Large intestine (tissue), 3 donors: ENCODE data around the gene DNMT1. TPM values are rescaled to one million over a fixed set of nuclear protein-coding genes. Genes with fewer than 3 reads are reported as not detected.

ENCODE experiments used
- DNase-seq, 2 donors: peaks; one replicate each; pipeline versions ENCODE4 v3.0.0 to v3.0.0-alpha.2; 2013
- H3K27ac ChIP-seq: one replicate; pipeline ENCODE4 v1.5.1; 2013; ENCODE audit warnings: low read length
- H3K27me3 ChIP-seq: 2 replicates; pipeline ENCODE4 v1.6.1; 2013; ENCODE audit warnings: low read length; ENCODE audit not compliant: control insufficient read depth, insufficient read depth
- H3K36me3 ChIP-seq: 2 replicates; pipeline ENCODE4 v1.6.1; 2013; ENCODE audit warnings: low read length; ENCODE audit not compliant: control insufficient read depth, insufficient read depth
- H3K4me1 ChIP-seq: one replicate; pipeline ENCODE4 v1.6.1; 2013; ENCODE audit warnings: low read length; ENCODE audit not compliant: control insufficient read depth, insufficient read depth
- H3K4me3 ChIP-seq: one replicate; pipeline ENCODE4 v1.5.1; 2013; ENCODE audit warnings: low read length
- H3K9me3 ChIP-seq: one replicate; pipeline ENCODE4 v1.6.1; 2013; ENCODE audit warnings: mild to moderate bottlenecking, low read depth, low read length, moderate library complexity; ENCODE audit not compliant: control insufficient read depth
- WGBS: methylation state at CpG from one replicate; pipeline ENCODE4 v1.1.5; 2013; ENCODE audit warnings: low lambda C conversion rate; ENCODE audit not compliant: insufficient coverage; 5-methylcytosine and 5-hydroxymethylcytosine counted together
- polyA plus RNA-seq: library from polyadenylated mRNA; unstranded; fragments of 120-200 nt; gene quantifications from one replicate; pipeline ENCODE4 v1.2.1, GENCODE V29; 2013

The DNMT1 gene
- polyA plus RNA-seq, 1 donor: 51.9 TPM

DNA sequence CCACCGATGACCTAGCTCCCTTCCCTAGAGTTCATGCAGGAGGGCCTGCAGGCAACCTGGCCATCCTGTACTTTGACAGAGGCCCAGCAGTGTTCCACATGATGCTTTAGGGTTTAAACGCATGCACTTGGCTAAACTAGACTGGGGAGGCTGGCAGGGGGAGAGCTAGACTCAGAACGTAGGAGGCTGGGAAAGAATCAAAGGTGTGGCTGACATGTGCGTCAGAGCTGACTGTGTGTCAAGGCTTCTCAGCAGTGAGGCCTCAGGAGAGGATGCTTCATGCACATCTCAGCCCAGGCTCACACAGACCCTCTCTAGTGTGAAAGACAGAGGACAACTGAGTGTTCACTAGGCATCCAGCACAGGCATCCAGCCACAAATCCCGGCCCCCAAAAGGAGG is 28.7 kb downstream of the DNMT1 start:
- H3K27me3 ChIP-seq: no peaks in the 10 kb centered on the region
- DNase-seq: no peak
- H3K4me3 ChIP-seq: no peak overlapping the region
- WGBS: no CpG with 5 or more reads among the region's 5 CpGs
- H3K9me3 ChIP-seq: no peaks in the 10 kb centered on the region
- peaks cover 53% of the 10 kb centered on the region for H3K36me3 ChIP-seq
- no peaks in the 10 kb centered on the region for H3K4me1 ChIP-seq
- H3K27ac ChIP-seq: no peak overlapping the region

DNA sequence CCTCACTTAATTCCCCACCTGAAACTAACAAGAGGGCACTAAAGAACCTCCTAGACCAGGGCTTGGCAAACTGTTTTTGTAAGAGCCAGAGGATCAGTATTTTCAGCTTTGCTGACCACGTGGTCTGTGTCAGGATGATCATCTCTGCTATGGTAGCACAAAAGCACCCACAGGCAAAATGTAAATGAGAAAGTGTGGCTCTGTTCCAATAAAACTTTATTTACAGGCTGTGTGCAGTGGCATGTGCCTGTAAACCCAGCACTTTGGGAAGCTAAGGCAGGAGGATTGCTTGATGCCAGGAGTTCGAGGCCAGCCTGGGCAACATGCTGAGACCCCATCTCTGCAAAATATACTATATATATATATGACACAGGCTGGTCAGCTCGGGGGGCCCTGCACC is 31.2 kb downstream of the DNMT1 start:
- Histone ChIP-seq H3K36me3 (peaks cover 66% of the 10 kb centered on the region), H3K4me1 (no peaks in the 10 kb centered on the region), H3K27ac (no peak overlapping the region), H3K9me3 (no peaks in the 10 kb centered on the region), H3K27me3 (no peaks in the 10 kb centered on the region), H3K4me3 (no peak overlapping the region)
- no CpG with 5 or more reads among the region's 3 CpGs for whole genome bisulfite sequencing
- DNase-seq: no peak

DNA sequence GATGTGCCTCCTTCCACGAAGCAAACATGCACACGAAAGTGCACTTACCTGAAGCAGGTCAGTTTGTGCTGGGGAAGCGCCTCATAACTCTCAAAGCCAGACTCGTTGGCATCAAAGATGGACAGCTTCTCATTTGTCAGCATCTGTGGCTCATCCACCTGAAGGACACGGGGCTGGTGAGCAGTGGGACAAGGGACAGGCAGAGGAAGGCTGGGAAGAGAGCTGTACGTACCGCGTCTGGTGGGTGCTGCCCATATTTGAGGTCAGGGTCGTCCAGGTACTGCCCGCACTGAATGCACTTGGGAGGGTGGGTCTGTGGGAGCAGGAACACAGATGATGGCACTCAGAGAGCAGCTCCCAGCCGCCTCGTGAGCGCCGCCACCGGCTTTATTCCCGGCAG is 35.1 kb downstream of the DNMT1 start:
- 76% methylated on average over 5 of the region's 16 CpGs for WGBS
- Histone ChIP-seq H3K27me3 (no peaks in the 10 kb centered on the region), H3K27ac (no peak overlapping the region), H3K9me3 (no peaks in the 10 kb centered on the region), H3K4me1 (no peaks in the 10 kb centered on the region), H3K4me3 (no peak overlapping the region), H3K36me3 (peaks cover 78% of the 10 kb centered on the region)
- DNase-seq: no peak

GRCh38 chr19:10158485-10158884 is 36.3 kb downstream of the DNMT1 start:
- Histone ChIP-seq H3K27ac (no peak overlapping the region), H3K9me3 (no peaks in the 10 kb centered on the region), H3K27me3 (no peaks in the 10 kb centered on the region), H3K4me1 (no peaks in the 10 kb centered on the region), H3K36me3 (peaks cover 80% of the 10 kb centered on the region), H3K4me3 (no peak overlapping the region)
- DNase-seq: no peak
- WGBS: 100% methylated on average over 2 of the region's 11 CpGs

DNA sequence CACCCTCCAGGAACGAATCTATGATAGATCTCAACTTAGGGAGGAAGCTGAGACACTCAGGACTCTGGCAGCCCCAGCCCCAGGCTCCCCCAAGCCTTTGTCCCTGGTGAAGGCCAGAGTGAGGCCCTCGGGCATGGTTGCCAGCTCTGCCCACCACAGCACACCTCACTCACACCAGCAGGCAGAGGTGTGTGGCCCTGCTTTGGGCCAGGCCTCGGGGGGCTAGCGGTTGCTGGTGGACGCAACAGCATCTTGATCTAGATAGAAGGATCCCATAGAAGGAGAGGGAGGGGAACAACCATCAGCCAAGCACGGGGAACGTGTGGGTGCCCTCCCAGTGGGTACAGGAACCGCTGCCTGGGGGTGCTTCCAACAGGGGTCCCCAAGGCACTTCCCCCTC is 36.7 kb downstream of the DNMT1 start:
- no peaks in the 10 kb centered on the region for H3K27me3 ChIP-seq
- no peaks in the 10 kb centered on the region for H3K9me3 ChIP-seq
- no CpG with 5 or more reads among the region's 8 CpGs for WGBS
- no peaks in the 10 kb centered on the region for H3K4me1 ChIP-seq
- H3K36me3 ChIP-seq: peaks cover 78% of the 10 kb centered on the region
- no peak for DNase-seq
- H3K4me3 ChIP-seq: no peak overlapping the region
- no peak overlapping the region for H3K27ac ChIP-seq

DNA sequence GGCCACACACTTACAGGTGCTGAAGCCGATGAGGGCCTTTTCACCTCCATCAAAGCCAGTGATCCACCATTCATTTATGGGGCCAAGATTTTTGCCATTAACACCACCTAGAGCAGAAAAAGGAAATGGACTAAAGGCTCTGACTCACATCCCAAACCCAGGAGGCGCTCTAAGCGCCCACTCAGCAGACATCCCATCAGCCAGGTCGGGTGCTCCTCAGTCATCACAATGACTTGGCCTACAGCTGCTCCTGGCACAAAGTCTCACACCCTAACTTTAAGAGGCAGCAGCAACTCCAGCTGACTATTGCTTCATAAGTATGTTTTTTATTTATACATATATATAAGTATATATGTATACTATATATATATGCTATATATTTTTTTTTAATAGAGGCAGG is 38.9 kb downstream of the DNMT1 start:
- Histone ChIP-seq H3K4me1 (no peaks in the 10 kb centered on the region), H3K27ac (no peak overlapping the region), H3K27me3 (no peaks in the 10 kb centered on the region), H3K36me3 (peaks cover 81% of the 10 kb centered on the region), H3K4me3 (no peak overlapping the region), H3K9me3 (no peaks in the 10 kb centered on the region)
- DNase-seq: no peak
- no CpG with 5 or more reads among the region's 4 CpGs for WGBS

DNA sequence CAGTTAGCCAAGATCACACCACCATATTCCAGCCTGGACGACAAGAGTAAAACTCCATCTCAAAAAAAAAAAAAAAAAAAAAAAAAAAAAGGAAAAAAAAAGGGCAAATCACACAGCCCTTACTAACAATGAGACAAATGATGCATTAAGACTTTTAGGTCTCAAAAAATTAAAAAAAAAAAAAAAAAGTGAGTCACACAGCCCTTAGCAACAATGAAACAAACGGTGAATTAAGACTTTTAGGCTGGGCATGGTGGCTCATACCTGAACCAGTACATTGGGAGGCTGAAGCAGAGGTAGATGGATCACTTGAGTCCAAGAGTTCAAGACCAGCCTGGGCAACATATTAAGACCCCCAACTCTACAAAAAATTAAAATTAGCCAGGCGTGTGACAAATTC is 42.7 kb downstream of the DNMT1 start:
- H3K27me3 ChIP-seq: no peaks in the 10 kb centered on the region
- no peak overlapping the region for H3K27ac ChIP-seq
- H3K9me3 ChIP-seq: no peaks in the 10 kb centered on the region
- H3K4me1 ChIP-seq: no peaks in the 10 kb centered on the region
- peaks cover 65% of the 10 kb centered on the region for H3K36me3 ChIP-seq
- no peak for DNase-seq
- H3K4me3 ChIP-seq: no peak overlapping the region
- WGBS: no CpG with 5 or more reads among the region's 3 CpGs

DNA sequence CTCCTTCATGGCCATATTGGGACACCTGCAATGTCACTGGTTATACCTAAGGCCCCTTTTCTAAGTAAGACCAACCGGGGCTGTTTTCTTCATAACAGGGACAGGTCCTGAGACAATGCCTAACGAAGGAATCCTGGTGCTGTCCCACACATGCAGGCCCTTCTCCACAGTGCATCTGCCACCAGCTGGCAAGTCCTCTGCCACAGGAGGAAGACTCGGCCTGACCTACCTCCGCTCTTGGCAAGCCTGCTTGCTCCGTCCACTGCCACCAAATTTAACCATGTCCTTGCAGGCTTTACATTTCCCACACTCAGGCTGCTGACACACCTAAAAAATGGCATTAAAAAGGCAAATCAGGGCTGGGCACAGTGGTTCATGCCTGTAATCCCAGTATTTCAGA is 43.2 kb downstream of the DNMT1 start:
- peaks cover 68% of the 10 kb centered on the region for H3K36me3 ChIP-seq
- no peaks in the 10 kb centered on the region for H3K9me3 ChIP-seq
- H3K4me3 ChIP-seq: no peak overlapping the region
- no peak overlapping the region for H3K27ac ChIP-seq
- DNase-seq: no peak
- no peaks in the 10 kb centered on the region for H3K4me1 ChIP-seq
- no peaks in the 10 kb centered on the region for H3K27me3 ChIP-seq
- WGBS: no CpG with 5 or more reads among the region's 5 CpGs

- WGBS: no CpG with 5 or more reads among the region's 12 CpGs
- H3K36me3 ChIP-seq: peaks cover 66% of the 10 kb centered on the region
Observed at GRCh38 chr19:10149427-10149826, 45.3 kb downstream of the DNMT1 start.

DNA sequence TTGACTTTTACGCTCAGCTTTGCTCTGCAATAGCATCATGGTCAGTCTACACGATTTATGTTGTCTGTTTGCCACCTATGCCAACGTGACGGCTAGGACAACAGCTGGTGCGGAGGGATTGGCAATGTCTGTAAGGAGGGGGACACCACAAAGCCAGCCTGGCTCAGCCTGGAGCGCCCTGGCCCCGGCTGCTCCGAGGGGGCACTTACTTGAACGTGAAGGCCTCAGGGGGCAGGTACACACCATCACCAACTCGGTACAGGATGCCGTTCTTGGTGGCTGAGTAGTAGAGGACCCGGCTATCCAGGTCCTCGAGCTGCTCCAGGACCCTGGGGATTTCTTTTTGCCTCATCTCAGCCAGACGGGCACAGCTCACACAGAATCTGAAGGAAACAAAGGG is 48.6 kb downstream of the DNMT1 start:
- Histone ChIP-seq H3K36me3 (peaks cover 72% of the 10 kb centered on the region), H3K27ac (no peak overlapping the region), H3K4me3 (no peak overlapping the region), H3K27me3 (no peaks in the 10 kb centered on the region), H3K9me3 (no peaks in the 10 kb centered on the region), H3K4me1 (no peaks in the 10 kb centered on the region)
- DNase-seq: no peak
- WGBS: no CpG with 5 or more reads among the region's 14 CpGs

More at GRCh38 chr19:10149427-10149826, 45.3 kb downstream of the DNMT1 start:
- no peak for DNase-seq
- Histone ChIP-seq H3K4me1 (no peaks in the 10 kb centered on the region), H3K27me3 (no peaks in the 10 kb centered on the region), H3K27ac (no peak overlapping the region), H3K4me3 (no peak overlapping the region), H3K9me3 (no peaks in the 10 kb centered on the region)

DNA sequence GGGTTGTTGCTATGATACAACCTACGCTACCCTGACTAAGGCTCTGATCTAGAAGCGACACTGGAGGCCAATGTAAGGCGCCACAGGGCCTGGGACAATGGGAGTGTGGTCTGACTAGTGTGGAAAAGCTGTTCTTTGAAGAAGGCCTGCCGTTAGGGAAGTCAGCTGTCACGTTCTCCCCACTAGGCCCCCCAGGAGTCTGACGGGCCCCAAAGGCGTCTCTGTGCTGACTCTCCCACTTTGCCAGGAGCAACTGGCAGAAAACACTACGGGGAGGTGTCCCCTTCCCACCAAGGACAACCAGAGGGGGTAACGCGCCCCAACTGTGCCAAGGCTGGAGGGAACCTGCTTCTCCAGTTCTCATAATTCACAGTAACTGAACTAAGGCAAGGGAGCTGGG is 49.7 kb downstream of the DNMT1 start:
- WGBS: no CpG with 5 or more reads among the region's 10 CpGs
- Histone ChIP-seq H3K27ac (no peak overlapping the region), H3K36me3 (peaks cover 71% of the 10 kb centered on the region), H3K4me1 (no peaks in the 10 kb centered on the region), H3K9me3 (no peaks in the 10 kb centered on the region), H3K4me3 (no peak overlapping the region), H3K27me3 (no peaks in the 10 kb centered on the region)
- DNase-seq: no peak
